Brain pericyte (primary cell): ENCODE results near the gene QRFP.

Source experiments
- DNase-seq: peaks from one replicate; pipeline ENCODE4 v3.0.0-alpha.2; 2012; ENCODE audit warnings: low read depth, low spot score

The QRFP gene

DNA sequence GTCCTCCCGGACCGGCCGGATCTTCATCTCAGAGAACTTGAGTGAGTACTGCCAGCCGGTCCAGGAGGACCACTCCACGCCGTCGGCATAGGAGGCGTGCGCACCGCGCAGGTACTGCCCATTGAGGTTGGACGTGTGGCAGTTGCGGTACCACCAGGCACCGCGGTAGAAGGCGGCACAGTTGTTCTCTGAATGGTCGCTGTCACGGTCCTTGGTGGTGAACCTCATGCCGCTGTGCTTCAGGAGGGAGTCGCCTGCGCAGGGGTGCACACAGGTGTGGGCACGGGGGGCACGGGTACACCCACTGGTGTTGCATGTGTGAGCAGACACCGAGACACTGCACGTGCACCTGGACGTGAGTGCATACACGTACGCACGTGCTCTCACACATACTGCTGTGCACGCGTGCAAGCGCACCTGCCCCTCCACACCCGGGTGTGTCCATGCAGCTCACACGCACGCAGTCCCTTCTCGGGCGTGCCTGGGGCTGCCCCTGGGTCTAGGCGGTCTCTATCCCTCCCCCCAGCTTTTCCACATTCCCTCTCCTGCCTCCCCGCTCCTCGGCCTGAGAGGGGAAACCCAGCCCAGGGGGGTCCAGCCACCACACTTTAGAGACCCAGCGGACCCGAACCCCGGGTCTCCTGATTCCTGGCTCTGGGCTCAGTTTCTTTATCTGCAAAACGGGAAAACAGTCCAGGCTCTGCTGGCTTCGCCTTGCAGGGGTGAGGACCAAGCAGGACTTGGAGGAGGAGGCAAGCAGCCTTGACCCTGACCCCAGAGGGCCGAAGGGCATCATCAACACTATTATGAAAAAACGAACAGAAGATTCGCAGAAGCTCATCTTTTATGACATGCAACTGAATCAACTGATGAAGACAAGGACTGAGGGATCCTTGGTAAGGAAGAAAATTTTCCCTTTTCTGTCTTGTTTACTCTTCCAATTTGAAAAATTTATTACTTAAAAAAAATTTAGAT is 7.7 kb upstream of the QRFP start:
- DNase-seq = no peak

- DNase-seq = no peak
Measured at GRCh38 chr9:130903194-130904069, 6.8 kb upstream of the QRFP start.

- DNase-seq = no peak
Measured at GRCh38 chr9:130902204-130903185, 5.9 kb upstream of the QRFP start.

GRCh38 chr9:130901498-130902203 is 5.0 kb upstream of the QRFP start:
- no peak for DNase-seq

DNA sequence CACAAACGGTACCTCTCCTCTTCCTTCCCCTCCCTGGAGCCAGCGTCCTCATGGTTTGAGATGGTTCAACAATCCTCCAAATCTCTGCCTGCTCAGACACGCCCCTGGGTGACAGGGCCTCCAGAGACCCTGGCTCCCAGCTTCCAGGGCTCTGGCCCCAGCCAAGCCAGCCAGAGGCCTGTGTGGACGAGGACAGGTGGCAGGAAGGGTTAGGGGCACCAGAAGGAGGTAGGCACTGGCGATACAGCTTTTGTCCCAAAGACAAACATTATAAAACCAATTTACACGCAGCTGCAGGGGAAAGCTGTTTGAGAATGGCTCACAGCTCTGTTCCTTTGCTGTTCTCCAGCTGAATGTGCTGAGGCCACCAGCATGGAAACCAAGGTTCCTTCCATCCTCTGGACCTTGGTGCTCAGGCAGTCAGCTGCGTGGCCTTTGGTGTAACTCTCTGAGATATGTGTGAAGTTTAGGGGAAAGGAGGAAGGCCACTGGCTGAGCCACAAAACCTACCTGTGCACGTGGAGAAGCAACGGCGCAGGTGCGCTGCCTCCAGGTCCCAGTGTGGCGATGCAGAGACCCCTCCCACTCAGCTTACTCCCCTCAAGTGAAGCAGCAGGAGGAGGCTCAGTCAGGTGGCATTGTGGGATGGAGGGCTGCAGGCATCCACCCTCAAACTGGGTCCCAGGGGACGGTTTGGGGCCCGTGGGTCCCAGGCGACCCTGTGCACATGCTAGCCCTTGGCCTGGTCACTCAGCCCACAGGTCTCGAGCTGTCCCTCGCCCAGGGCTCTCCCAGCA is 4.3 kb upstream of the QRFP start:
- no peak for DNase-seq

GRCh38 chr9:130899051-130899748 is 2.6 kb upstream of the QRFP start:
- no peak for DNase-seq

DNA sequence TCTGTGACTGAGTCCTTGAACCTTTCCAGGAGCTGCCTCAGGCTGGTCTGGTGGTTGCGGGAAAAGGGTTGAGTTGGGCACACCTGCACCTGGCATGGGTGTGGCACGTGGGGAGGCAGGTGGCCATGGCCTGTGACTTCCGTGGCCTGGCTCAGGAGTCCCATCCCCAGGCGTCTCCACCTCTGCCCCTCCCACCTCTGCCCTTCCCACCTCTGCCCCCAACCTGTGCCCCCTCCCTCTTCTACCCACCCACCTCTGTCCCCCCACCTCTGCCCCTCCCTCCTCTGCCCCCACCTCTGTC is 1.9 kb upstream of the QRFP start:
- no peak for DNase-seq

GRCh38 chr9:130897848-130898551 is 1.4 kb upstream of the QRFP start:
- DNase-seq = no peak

GRCh38 chr9:130897105-130897751 is 616 bp upstream of the QRFP start:
- DNase-seq = no peak

- no peak for DNase-seq
Measured at GRCh38 chr9:130895481-130896232, 955 bp downstream of the QRFP start.

GRCh38 chr9:130895038-130895437 is 1.6 kb downstream of the QRFP start:
- no peak for DNase-seq

DNA sequence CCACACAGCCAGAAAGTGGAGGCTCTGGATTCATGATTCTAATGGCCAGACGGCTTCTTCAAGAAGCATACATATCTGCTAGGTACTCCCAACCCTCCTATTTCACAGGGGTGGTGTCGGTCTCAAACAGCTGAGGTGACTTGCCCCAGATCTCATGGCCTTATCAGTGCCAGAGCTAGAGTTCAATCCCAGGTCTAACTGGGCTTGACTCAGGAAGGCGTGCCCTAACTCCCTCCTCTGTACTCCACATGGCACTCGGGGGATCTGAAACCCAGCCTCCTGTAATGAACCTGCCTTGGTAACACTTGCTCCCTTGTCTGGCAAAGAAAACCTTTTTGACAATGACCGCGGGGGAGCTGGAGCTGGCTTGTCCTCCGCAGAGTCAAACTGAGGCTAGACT is 2.1 kb downstream of the QRFP start:
- DNase-seq = no peak

GRCh38 chr9:130893341-130894101 is 3.1 kb downstream of the QRFP start:
- no peak for DNase-seq

DNA sequence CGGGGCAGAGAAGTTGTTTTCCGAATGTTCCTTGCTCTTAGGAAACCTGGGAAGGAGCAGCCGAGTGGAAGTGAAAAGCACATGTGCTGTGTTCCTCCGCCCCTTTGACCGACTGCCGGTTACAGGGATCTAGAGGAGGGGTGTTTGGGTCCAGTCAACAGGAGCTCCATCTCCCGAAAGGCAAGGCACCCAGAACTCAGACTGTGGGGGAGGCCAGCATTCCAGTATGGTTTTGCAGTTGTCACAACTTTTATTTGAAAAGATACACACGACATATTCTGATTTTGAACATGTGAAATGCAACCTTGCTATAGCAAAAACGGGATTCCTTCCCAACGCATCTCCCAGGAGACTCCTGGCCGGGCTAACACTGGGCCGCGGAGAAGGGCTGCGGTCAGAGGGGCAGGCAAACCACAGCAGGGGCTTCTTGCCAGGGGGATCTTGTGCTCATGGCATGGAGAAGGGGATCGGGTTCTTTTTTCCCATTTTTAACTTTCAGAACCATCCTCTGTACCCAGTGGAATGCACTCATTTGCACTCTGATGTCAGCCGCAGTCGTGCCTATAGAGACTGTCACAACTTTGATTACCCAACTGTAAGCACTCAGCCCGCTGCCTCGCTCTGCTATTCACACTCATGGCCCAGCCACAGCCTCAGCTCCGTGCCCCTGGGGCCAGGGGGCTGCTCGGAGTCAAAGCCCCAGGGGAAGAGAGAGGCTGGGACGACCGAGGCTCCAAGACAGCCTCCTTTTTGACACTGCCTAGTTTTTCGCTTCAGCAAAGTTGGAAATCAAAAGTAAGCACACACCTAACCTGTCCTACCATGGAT is 3.9 kb downstream of the QRFP start:
- DNase-seq = no peak

DNA sequence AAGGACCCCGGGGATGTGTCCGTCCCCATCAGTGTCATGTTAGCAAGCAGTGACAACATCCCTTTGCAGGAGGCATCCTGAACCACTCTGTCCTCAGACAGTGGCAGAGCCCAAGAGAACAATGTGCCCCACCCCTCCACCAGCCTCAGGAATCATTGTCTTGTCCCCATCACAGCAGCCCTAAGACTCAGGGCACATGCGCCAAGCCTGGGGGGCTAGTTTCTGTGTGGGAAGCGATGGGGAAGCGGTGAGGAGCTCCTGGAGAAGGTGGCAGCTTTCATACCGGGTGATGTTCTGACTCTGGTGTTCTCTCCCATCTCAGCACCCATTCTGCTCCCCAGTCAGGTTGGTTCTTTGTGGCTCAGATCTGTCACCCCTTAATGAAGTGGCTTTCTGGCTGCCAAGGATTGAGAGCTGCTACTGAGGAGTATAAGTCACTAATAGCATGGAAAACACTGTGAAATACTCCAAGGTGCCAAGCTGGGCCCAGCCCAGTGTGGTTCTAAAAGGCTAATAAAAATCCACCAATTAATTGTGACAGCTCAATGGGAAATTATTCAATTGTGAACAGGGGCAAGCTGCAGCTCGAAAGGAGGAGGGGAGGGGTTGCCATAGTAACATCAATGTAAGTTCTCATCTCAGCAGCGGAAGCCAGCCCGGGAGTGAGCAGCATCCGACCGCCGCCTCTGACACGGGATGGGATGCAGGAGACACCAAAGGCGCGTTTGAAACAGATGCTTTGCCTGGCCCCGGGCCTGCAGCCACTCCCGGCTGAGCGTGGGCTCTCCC is 4.7 kb downstream of the QRFP start:
- no peak for DNase-seq
